IMR-90 (cell line): ENCODE data around the gene MYO1D. TPM values are rescaled to one million over a fixed set of nuclear protein-coding genes. Genes with fewer than 3 reads are reported as not detected.
A peak's percentile ranks its signal among the peaks of the same experiment; 100 is the strongest.

Source experiments
- ATAC-seq: fragments of 200-7000 bp; cut with Tn5 transposase; 2 replicates; pipeline ENCODE4 v1.9.1; 2020; ENCODE audit warnings: low read depth, mild to moderate bottlenecking, moderate library complexity
- BruUV-seq: library from RNA; stranded (reverse); fragments of 400-500 nt; replicated peaks from 2 replicates; lab custom pipeline; 2021; lab: Mats Ljungman, UMichigan
- CTCF ChIA-PET: fragments of 300-600 bp; formaldehyde crosslinking; extraction: SDS; loops from one replicate; lab custom pipeline; 2021; ENCODE audit warnings: antibody characterized with exemption; lab: Yijun Ruan, JAX
- POLR2A ChIA-PET: fragments of 300-600 bp; sonication (Branson Sonifier 250); formaldehyde crosslinking; loops from one replicate; lab custom pipeline; 2022; ENCODE audit warnings: antibody characterized with exemption; ENCODE audit not compliant: unreplicated experiment; lab: Charles Lee
- DNase-seq: peaks from one replicate; pipeline ENCODE4 v3.0.0; 2013
- H2AFZ ChIP-seq: replicated peaks from 2 replicates; pipeline ENCODE3; 2013; ENCODE audit warnings: low read length, mild to moderate bottlenecking; ENCODE audit not compliant: poor library complexity
- H2AK5ac ChIP-seq: 2 replicates; pipeline ENCODE4 v1.6.1; 2013; ENCODE audit warnings: low read depth, low read length, inconsistent platforms
- H2AK9ac ChIP-seq: replicated peaks from 2 replicates; pipeline ENCODE3; 2013; ENCODE audit warnings: mild to moderate bottlenecking, low read depth, low read length, moderate library complexity; ENCODE audit not compliant: poor library complexity
- H2BK120ac ChIP-seq: 2 replicates; pipeline ENCODE4 v1.6.1; 2013; ENCODE audit warnings: low read depth, low read length, inconsistent platforms
- H2BK15ac ChIP-seq: 3 replicates; pipeline ENCODE4 v1.6.1; 2013; ENCODE audit warnings: low read depth, low read length, inconsistent platforms
- H2BK20ac ChIP-seq: 2 replicates; pipeline ENCODE4 v1.6.1; 2013; ENCODE audit warnings: low read depth, mild to moderate bottlenecking, inconsistent platforms, low read length, moderate library complexity
- H2BK5ac ChIP-seq: 2 replicates; pipeline ENCODE4 v1.6.1; 2013; ENCODE audit warnings: mild to moderate bottlenecking, low read depth, low read length, inconsistent platforms; ENCODE audit not compliant: poor library complexity, severe bottlenecking
- H3K14ac ChIP-seq: replicated peaks from 2 replicates; pipeline ENCODE4 v1.6.1; 2013; ENCODE audit warnings: low read depth, low read length, inconsistent platforms
- H3K18ac ChIP-seq: 2 replicates; pipeline ENCODE4 v1.6.1; 2013; ENCODE audit warnings: low read depth, low read length, control low read depth
- H3K23ac ChIP-seq: 2 replicates; pipeline ENCODE4 v1.6.1; 2013; ENCODE audit warnings: low read depth, low read length, inconsistent platforms
- H3K27ac ChIP-seq: 2 replicates; pipeline ENCODE4 v1.5.1; 2013; ENCODE audit warnings: mild to moderate bottlenecking, control low read depth, low read length; ENCODE audit not compliant: insufficient read depth
- H3K27me3 ChIP-seq: 2 replicates; pipeline ENCODE4 v1.6.1; 2013; ENCODE audit warnings: low read length; ENCODE audit not compliant: control insufficient read depth, insufficient read depth
- H3K36me3 ChIP-seq: 2 replicates; pipeline ENCODE4 v1.6.1; 2013; ENCODE audit warnings: low read length, mixed read lengths; ENCODE audit not compliant: control insufficient read depth, insufficient read depth
- H3K4ac ChIP-seq: 2 replicates; pipeline ENCODE4 v1.6.1; 2013; ENCODE audit warnings: low read depth, low read length, inconsistent platforms
- H3K4me1 ChIP-seq: 2 replicates; pipeline ENCODE4 v1.6.1; 2013; ENCODE audit warnings: low read length, mixed read lengths; ENCODE audit not compliant: control insufficient read depth, insufficient read depth
- H3K4me2 ChIP-seq: 2 replicates; pipeline ENCODE4 v1.6.1; 2013; ENCODE audit warnings: low read depth, mild to moderate bottlenecking, control low read depth, low read length, moderate library complexity
- H3K4me3 ChIP-seq: 2 replicates; pipeline ENCODE4 v1.5.1; 2013; ENCODE audit warnings: low read depth, mild to moderate bottlenecking, control low read depth, low read length, moderate library complexity; ENCODE audit not compliant: insufficient read depth
- H3K56ac ChIP-seq: 2 replicates; pipeline ENCODE4 v1.6.1; 2013; ENCODE audit warnings: low read length, inconsistent platforms; ENCODE audit not compliant: insufficient read depth; ENCODE audit errors: extremely low read depth
- H3K79me1 ChIP-seq, 2 experiments: 2 replicates each; pipeline ENCODE4 v1.6.1; 2013; ENCODE audit warnings: low read length in 2 of 2, inconsistent platforms in 1 of 2, low read depth in 1 of 2
- H3K9ac ChIP-seq: 2 replicates; pipeline ENCODE4 v1.6.1; 2013; ENCODE audit warnings: low read depth, low read length, control low read depth
- H3K9me1 ChIP-seq: 2 replicates; pipeline ENCODE4 v1.6.1; 2013; ENCODE audit warnings: low read length, inconsistent platforms; ENCODE audit not compliant: insufficient read depth
- H3K9me3 ChIP-seq: 2 replicates; pipeline ENCODE4 v1.6.1; 2013; ENCODE audit warnings: low read length; ENCODE audit not compliant: control insufficient read depth, insufficient read depth
- H4K20me1 ChIP-seq: 2 replicates; pipeline ENCODE4 v1.6.1; 2013; ENCODE audit warnings: low read length, inconsistent platforms; ENCODE audit not compliant: insufficient read depth
- H4K5ac ChIP-seq: 2 replicates; pipeline ENCODE4 v1.6.1; 2013; ENCODE audit warnings: mild to moderate bottlenecking, low read depth, low read length, control low read depth
- H4K8ac ChIP-seq, 2 experiments: 2 replicates each; pipeline ENCODE4 v1.6.1; 2013; ENCODE audit warnings: low read depth in 2 of 2, low read length in 2 of 2, control low read depth in 1 of 2, inconsistent platforms in 1 of 2
- H4K91ac ChIP-seq: 2 replicates; pipeline ENCODE4 v1.6.1; 2013; ENCODE audit warnings: low read depth, low read length, inconsistent platforms; ENCODE audit not compliant: insufficient read depth
- MAFK ChIP-seq: IDR thresholded peaks from 2 replicates; pipeline ENCODE4 v1.6.1; 2012; ENCODE audit warnings: low read depth, low read length, improper control_type of control experiment
- RFX5 ChIP-seq: IDR thresholded peaks from 2 replicates; pipeline ENCODE4 v1.8.0; 2012; ENCODE audit warnings: low read depth, mild to moderate bottlenecking, low read length, moderate library complexity
- SMC3 ChIP-seq: fragments of 150-350 bp; IDR thresholded peaks from 2 replicates; pipeline ENCODE4 v1.6.1; 2016; ENCODE audit warnings: low read depth, mild to moderate bottlenecking, antibody characterized with exemption, low read length, moderate library complexity
- WGBS, 2 experiments: methylation state at CpG; one replicate each; pipeline versions ENCODE4 v1.1.5 to v1.1.7; 2013; ENCODE audit warnings: missing lambda C conversion rate in 2 of 2; ENCODE audit not compliant: insufficient read length in 1 of 2; ENCODE audit errors: extremely low coverage in 2 of 2; 5-methylcytosine and 5-hydroxymethylcytosine counted together
- dilution Hi-C: fragments of 300-500 bp; cut with HindIII; formaldehyde crosslinking; loops from one replicate; pipeline ENCODE4 v1.14.3; 2018; ENCODE audit warnings: low sequenced_read_pairs; ENCODE audit not compliant: unreplicated experiment
- in situ Hi-C: fragments of 300-500 bp; cut with MboI; formaldehyde crosslinking; loops from 3 replicates; pipeline ENCODE4 v1.14.3; 2019; ENCODE audit warnings: low sequenced_read_pairs, inconsistent platforms, mixed read lengths
- intact Hi-C: fragments of 100-400 bp; cut with micrococcal nuclease; formaldehyde crosslinking; loops from 2 replicates; pipeline ENCODE4 v1.10.0; 2022
- polyA plus RNA-seq, 3 experiments: library from polyadenylated mRNA; depleted of rRNA; stranded (reverse); fragments of >200 nt; gene quantifications; 2 replicates each; pipeline ENCODE4 v1.2.3, GENCODE V29; 2012; ENCODE audit warnings: low replicate concordance in 1 of 3
- total RNA-seq: library from RNA; depleted of rRNA; stranded (reverse); fragments of >200 nt; gene quantifications from 2 replicates; pipeline ENCODE4 v1.2.3, GENCODE V29; 2012

MYO1D gene
- total and polyA plus RNA-seq, 2 of the 4 experiments (the other 2 are of a cell fraction): 0.63 to 0.90 TPM

- WGBS, 2 experiments: 60% methylated on average over 1 of the region's 7 CpGs; no CpG with 5 or more reads in 1 of the 2 experiments
- H3K4me3 ChIP-seq: no peak overlapping the region
- no peak overlapping the region for H2AK5ac ChIP-seq
- ChIA-PET POLR2A (no interaction called here), CTCF (no interaction called here)
- no peak for TF ChIP-seq SMC3
- TF ChIP-seq RFX5: no peak
- no peak for TF ChIP-seq MAFK
- in situ Hi-C loops: no loop called here
- no peaks in the 10 kb centered on the region for H3K9me3 ChIP-seq
- DNase-seq (no peak), ATAC-seq (peak; percentile 25; the same call in 1 of the 2 replicates)
- no peak overlapping the region for H3K27ac ChIP-seq
- peaks cover 6% of the 10 kb centered on the region; the same call in 1 of the 2 replicates for H3K27me3 ChIP-seq
- dilution Hi-C loops: no loop called here
- H4K8ac ChIP-seq: no peak overlapping the region
- peak overlapping the region; percentile 33; the same call in 1 of the 2 replicates for H4K91ac ChIP-seq
- BruUV-seq: no TSS peak
- H2BK15ac ChIP-seq: no peak overlapping the region
- no peak overlapping the region for H4K5ac ChIP-seq
- no peaks in the 10 kb centered on the region for H3K36me3 ChIP-seq
- peaks cover 16% of the 10 kb centered on the region for H3K4me1 ChIP-seq
- no peaks in the 10 kb centered on the region for H3K79me1 ChIP-seq
- H3K9ac ChIP-seq: no peak overlapping the region
- H2BK120ac ChIP-seq: 0 out of 2 replicates have a peak overlapping the region, but pooled peaks have one; percentile 30
- H3K4me2 ChIP-seq: no peak overlapping the region
- no peak overlapping the region for H3K23ac ChIP-seq
- no peak overlapping the region for H3K14ac ChIP-seq
- peaks cover 7% of the 10 kb centered on the region; the same call in 1 of the 2 replicates for H3K9me1 ChIP-seq
- intact Hi-C loops: no loop called here
- no peak overlapping the region for H3K56ac ChIP-seq
- 0 out of 2 replicates have a peak overlapping the region, but pooled peaks have one; percentile 40 for H3K4ac ChIP-seq
- peak overlapping the region; percentile 20 for H2AK9ac ChIP-seq
- H4K20me1 ChIP-seq: no peaks in the 10 kb centered on the region
- no peak overlapping the region for H2BK5ac ChIP-seq
- peak overlapping the region; percentile 40 for H2AFZ ChIP-seq
- H2BK20ac ChIP-seq: no peak overlapping the region
- no peak overlapping the region for H3K18ac ChIP-seq
Observed at GRCh38 chr17:32503251-32504165, 373.4 kb downstream of the MYO1D start.
